Tibial nerve (tissue), 4 donors: ENCODE results near the gene TRIM59. TPM values are rescaled to one million over a fixed set of nuclear protein-coding genes. Genes with fewer than 3 reads are reported as not detected.

Experiments used
- DNase-seq, 2 donors: peaks; one replicate each; pipeline ENCODE4 v3.0.0-alpha.2; 2019; ENCODE audit warnings: low spot score in 2 of 2
- H3K27ac ChIP-seq, 4 donors: fragments of 200-600 bp; sonication (generic) in 3 of 4; one replicate each; pipeline ENCODE4 v1.5.1; 2017 to 2019; ENCODE audit warnings: mild to moderate bottlenecking in 1 of 4
- H3K27me3 ChIP-seq, 2 donors: fragments of 200-600 bp; sonication (generic) in 1 of 2; one replicate each; pipeline versions ENCODE4 v1.5.1 to v1.6.0; 2017 to 2019
- H3K36me3 ChIP-seq, 3 donors: fragments of 200-600 bp; sonication (generic); one replicate each; pipeline ENCODE4 v1.5.1; 2018 to 2019
- H3K4me1 ChIP-seq, 4 donors: fragments of 200-600 bp; sonication (generic) in 3 of 4; one replicate each; pipeline ENCODE4 v1.5.1; 2017 to 2019
- H3K4me3 ChIP-seq, 4 donors: fragments of 200-600 bp; sonication (generic) in 3 of 4; one replicate each; pipeline ENCODE4 v1.5.1; 2017 to 2019; ENCODE audit warnings: mild to moderate bottlenecking in 1 of 4, moderate library complexity in 1 of 4
- H3K9me3 ChIP-seq, 4 donors: fragments of 200-600 bp; sonication (generic) in 3 of 4; one replicate each; pipeline ENCODE4 v1.5.1; 2017 to 2019
- CTCF ChIP-seq, 5 experiments: fragments of 200-600 bp in 3 of 5; fragments of 450-650 bp in 2 of 5; sonication (generic) in 3 of 5; IDR thresholded peaks; one replicate each; pipeline ENCODE4 v1.5.1; 2016 to 2019; ENCODE audit warnings: antibody characterized with exemption in 5 of 5, mild to moderate bottlenecking in 3 of 5, moderate library complexity in 2 of 5
- EP300 ChIP-seq, 2 donors: sonication (generic); formaldehyde crosslinking; IDR thresholded peaks; one replicate each; pipeline ENCODE4 v1.6.1; 2017; ENCODE audit warnings: antibody characterized with exemption in 2 of 2, mild to moderate bottlenecking in 1 of 2
- POLR2A ChIP-seq, 2 donors: fragments of 450-650 bp; IDR thresholded peaks; one replicate each; pipeline ENCODE4 v1.6.1; 2017; ENCODE audit warnings: antibody characterized with exemption in 2 of 2, mild to moderate bottlenecking in 2 of 2, moderate library complexity in 2 of 2
- WGBS, 2 donors: methylation state at CpG; one replicate each; pipeline ENCODE4 v1.1.5; 2018; 5-methylcytosine and 5-hydroxymethylcytosine counted together
- total RNA-seq, 4 donors: library from RNA; depleted of rRNA; stranded (reverse); fragments of >200 nt; gene quantifications; one replicate each; pipeline ENCODE4 v1.1.0, GENCODE V29; 2016

TRIM59 gene
- total RNA-seq, 4 donors from 2014 or later: 0.42 to 2.0 (median 1.6) TPM; not detected in 1

GRCh38 chr3:160475884-160476283, 26.3 kb upstream of the TRIM59 start:
- Histone ChIP-seq H3K9me3 (peaks cover 0 to 3% (median 0%) of the 10 kb centered on the region in 4 donors), H3K4me1 (peaks cover 0 to 3% (median 0%) of the 10 kb centered on the region in 4 donors), H3K27ac (no peak overlapping the region), H3K36me3 (no peaks in the 10 kb centered on the region), H3K27me3 (no peaks in the 10 kb centered on the region), H3K4me3 (no peak overlapping the region)
- no peak for TF ChIP-seq CTCF (IDR thresholded peaks at IDR 0.05)
- no peak for TF ChIP-seq POLR2A (IDR thresholded peaks at IDR 0.05)
- TF ChIP-seq EP300 (IDR thresholded peaks at IDR 0.05): no peak
- WGBS, 2 donors: 89 to 93% methylated on average over 2 of the region's 2 CpGs
- DNase-seq: no peak

- Histone ChIP-seq H3K4me3 (no peak overlapping the region), H3K4me1 (peaks cover 0 to 3% (median 0%) of the 10 kb centered on the region in 4 donors), H3K27me3 (no peaks in the 10 kb centered on the region), H3K9me3 (peaks cover 0 to 11% (median 0%) of the 10 kb centered on the region in 4 donors), H3K27ac (no peak overlapping the region), H3K36me3 (no peaks in the 10 kb centered on the region)
- TF ChIP-seq CTCF (IDR thresholded peaks at IDR 0.05): no peak
- TF ChIP-seq EP300 (IDR thresholded peaks at IDR 0.05): no peak
- TF ChIP-seq POLR2A (IDR thresholded peaks at IDR 0.05): no peak
- no peak for DNase-seq
- WGBS, 2 donors: 73 to 79% methylated on average over 2 of the region's 2 CpGs
Measured at GRCh38 chr3:160475153-160475552, 25.6 kb upstream of the TRIM59 start.

GRCh38 chr3:160474416-160474838, 24.8 kb upstream of the TRIM59 start:
- Histone ChIP-seq H3K4me1 (peaks cover 0 to 3% (median 0%) of the 10 kb centered on the region in 4 donors), H3K27me3 (no peaks in the 10 kb centered on the region), H3K4me3 (no peak overlapping the region), H3K9me3 (peaks cover 0 to 15% (median 0%) of the 10 kb centered on the region in 4 donors), H3K36me3 (no peaks in the 10 kb centered on the region), H3K27ac (no peak overlapping the region)
- DNase-seq: no peak
- TF ChIP-seq CTCF (IDR thresholded peaks at IDR 0.05): no peak
- TF ChIP-seq POLR2A (IDR thresholded peaks at IDR 0.05): no peak
- TF ChIP-seq EP300 (IDR thresholded peaks at IDR 0.05): no peak

DNA sequence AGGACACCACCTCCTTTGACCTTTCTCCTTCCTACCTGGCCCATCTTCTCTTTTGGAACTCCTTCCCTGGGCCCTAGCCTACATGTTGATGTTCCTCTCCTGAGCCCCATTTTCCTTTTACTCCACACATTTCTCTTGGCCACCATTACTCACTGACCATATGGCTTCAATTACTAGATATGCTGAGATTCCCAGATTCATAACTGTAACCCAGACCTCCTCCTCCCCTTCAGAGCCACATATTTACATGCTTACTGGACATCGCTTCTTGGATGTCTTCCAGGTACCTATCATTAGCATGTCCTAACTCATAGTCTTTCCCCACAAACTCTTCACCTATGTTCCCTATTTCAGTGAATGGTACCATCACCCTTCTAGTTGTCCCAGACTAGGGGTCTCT, 24.4 kb upstream of the TRIM59 start:
- WGBS, 2 donors: 53 to 59% methylated on average over 1 of the region's 1 CpG
- TF ChIP-seq CTCF (IDR thresholded peaks at IDR 0.05) (no peak), POLR2A (IDR thresholded peaks at IDR 0.05) (no peak)
- Histone ChIP-seq H3K4me1 (peaks cover 0 to 3% (median 0%) of the 10 kb centered on the region in 4 donors), H3K36me3 (no peaks in the 10 kb centered on the region), H3K4me3 (no peak overlapping the region), H3K9me3 (peaks cover 0 to 15% (median 0%) of the 10 kb centered on the region in 4 donors), H3K27ac (no peak overlapping the region), H3K27me3 (no peaks in the 10 kb centered on the region)
- DNase-seq: no peak

DNA sequence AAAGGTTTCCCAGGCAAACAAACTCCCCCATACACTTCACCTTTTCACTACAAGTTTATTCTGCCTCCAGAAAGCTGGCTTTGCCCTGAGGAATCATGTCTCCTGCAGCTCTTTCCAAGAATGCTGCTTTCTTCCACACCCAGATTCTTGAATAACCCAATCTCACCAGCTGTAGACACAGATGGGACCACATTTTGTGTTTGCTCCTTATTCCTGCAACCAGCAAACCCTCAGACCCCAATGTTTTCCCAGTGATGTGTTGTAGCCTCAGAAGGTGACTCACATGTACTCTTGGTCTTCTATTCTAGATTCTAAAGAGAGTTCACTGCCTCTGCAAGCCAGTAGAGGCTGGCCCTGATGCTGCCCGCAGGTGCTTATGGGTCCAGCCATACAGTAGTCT, 23.6 kb upstream of the TRIM59 start:
- H3K36me3 ChIP-seq: no peaks in the 10 kb centered on the region
- H3K9me3 ChIP-seq: peaks cover 0 to 15% (median 0%) of the 10 kb centered on the region in 4 donors
- H3K4me3 ChIP-seq: no peak overlapping the region
- no peak for DNase-seq
- H3K27ac ChIP-seq: no peak overlapping the region
- H3K4me1 ChIP-seq: peaks cover 0 to 3% (median 0%) of the 10 kb centered on the region in 4 donors
- no peak for TF ChIP-seq CTCF (IDR thresholded peaks at IDR 0.05)
- no peak for TF ChIP-seq EP300 (IDR thresholded peaks at IDR 0.05)
- no peak for TF ChIP-seq POLR2A (IDR thresholded peaks at IDR 0.05)
- WGBS, 2 donors: 20 to 95% methylated on average over 1 of the region's 1 CpG
- H3K27me3 ChIP-seq: no peaks in the 10 kb centered on the region
